ENCODE measurements around the gene RFX2.
"Not testable (repeated sequence)": the region's sequence is repeated elsewhere in the genome, so short reads cannot be mapped to it uniquely, and the experiment has no call there.

RFX2 gene

DNA sequence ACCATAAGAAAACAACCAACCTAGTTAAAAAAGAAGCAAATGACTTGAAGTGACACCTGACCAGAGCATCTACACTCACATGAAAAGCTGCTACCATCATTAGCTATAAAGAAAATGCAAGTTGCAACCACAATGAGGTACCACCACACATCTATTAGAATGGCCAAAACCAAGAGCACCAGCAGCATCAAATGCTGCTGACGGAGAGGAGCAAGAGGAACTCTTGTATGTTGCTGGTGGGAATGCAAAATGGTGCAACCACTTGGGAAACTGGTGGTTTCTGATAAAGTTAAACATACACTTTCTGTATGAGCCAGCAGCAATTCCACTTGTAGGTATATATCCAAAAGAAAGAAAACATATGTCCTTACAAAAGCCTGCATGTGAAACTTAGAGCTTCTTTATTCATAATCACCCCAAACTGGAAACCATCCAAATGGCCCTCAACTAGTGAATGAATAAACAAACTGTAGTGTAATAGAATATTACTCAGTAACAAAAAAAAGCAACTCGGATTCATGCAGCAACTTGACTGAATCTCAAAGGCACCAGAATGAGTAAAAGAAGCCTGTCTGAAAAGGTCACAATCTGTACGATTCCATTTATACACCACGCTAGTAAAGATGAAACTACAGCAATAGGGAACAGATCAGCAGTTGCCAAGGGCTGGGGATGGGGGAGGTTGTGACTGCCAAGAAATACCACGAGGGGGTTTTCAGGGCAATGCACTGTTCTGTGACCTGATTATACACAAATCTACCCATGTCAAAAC is 71.5 kb downstream of the RFX2 start:
- no peak for DNase-seq (ENCODE audit: low spot score)

GRCh38 chr19:6035026-6035425 is 75.3 kb downstream of the RFX2 start:
- no peak for DNase-seq (ENCODE audit: low spot score)

GRCh38 chr19:6034512-6034911 is 75.8 kb downstream of the RFX2 start:
- DNase-seq (ENCODE audit: low spot score) = peak; percentile 28

- no peak for DNase-seq (ENCODE audit: low spot score)
These were observed 76.5 kb downstream of the RFX2 start for GRCh38 chr19:6033744-6034264.

DNA sequence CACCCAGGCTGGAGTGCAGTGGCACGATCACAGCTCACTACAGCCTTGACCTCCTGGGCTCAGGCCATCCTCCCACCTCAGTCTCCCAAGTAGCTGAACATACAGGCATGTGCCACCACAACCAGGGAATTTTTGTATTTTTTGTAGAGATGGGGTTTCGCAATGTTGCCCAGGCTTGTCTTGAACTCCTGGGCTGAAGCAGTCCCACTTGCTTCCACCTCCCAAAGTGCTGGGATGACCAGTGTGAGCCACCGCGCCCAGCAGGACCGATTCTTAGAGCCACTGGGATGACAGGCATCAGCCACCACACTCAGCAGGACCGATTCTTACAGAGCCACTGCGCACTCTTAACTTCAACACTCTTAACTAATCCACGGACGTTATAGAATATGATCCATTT is 77.5 kb downstream of the RFX2 start:
- peak; percentile 32 for DNase-seq (ENCODE audit: low spot score)

DNA sequence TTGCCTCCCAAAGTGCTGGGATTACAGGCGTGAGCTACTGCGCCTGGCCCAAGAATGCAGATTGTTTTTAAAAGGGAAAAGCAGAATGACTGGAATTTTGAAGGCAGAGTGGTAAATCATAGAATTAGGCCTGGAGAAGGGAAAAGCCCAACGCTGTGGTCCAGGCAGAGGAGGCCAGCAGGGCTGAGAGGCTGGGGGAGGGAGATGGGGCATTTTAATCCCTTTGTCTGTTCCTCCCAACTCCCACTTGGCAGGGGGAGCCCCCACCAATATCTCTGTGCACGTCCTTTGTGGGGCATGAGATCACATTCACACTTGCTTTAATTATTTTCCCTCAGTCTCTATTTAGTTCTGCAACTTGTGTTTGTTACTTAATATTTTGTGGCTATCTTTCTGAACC is 77.9 kb downstream of the RFX2 start:
- peak; percentile 40 for DNase-seq (ENCODE audit: low spot score)

DNA sequence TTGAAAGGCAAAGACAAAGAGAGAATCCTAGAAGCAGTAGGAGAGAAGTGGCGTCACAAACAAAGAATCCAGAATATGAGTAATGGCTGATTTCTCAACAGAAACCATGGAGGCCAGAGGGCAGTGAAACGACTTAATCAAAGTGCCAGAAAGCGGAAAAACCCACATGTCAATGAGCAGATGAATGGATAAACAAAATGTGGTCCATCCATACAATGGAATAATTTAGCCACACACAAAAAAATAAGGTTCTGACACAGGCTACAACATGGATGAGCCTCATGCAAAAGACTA is 80.1 kb downstream of the RFX2 start:
- no peak for DNase-seq (ENCODE audit: low spot score)

DNA sequence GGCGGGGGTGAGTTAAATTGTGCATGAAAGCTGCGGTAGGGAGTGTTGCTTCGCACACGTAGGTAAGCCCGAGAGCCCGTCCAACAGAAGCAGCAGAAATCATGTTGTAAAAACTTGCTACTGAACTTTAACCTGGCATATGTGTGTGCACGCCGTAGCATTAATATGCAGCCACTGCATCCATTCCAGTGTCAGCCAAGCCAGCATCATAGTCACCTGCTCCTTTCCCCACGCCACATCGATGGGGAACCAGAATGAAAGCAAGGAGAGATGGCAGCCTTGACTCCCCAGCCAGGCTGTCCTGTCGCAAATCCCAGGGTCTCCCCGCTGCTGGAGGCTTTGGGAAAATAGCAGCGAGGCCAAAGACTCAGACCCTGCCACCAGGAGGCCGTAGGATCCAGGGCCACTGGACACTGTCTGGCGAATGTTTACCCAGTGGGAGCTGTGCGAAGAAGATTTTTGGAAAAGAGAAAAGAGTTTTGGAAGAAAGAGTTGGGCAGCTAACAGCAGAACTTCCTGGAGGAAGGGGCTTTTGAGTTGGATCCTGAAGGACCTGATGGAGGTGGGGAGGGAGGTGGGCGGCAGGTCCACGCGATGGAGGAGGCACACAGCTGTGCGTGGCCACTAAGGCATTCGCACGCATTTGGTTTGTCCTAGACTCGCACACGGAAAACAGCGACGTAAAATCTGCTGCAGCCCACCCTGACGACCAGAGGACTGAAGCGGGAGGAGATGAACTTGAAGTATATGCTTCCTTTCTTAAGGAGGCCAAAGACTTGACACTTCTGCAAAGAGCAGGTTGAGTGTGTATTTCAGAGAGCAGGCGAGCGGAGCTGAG is 83.7 kb downstream of the RFX2 start:
- DNase-seq (ENCODE audit: low spot score) = no peak

DNA sequence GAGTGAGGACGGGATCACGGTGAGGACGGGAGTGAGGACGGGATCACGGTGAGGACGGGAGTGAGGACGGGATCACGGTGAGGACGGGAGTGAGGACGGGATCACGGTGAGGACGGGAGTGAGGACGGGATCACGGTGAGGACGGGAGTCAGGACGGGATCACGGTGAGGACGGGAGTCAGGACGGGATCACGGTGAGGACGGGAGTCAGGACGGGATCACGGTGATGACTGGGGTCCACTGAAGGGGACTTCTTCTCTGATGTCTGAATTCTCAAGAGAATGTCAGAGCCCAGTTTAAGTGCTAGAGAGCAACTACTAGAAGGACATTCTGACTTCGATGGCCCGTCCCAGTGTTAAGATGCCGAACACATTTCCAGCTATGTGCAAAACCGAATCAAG is 85.5 kb downstream of the RFX2 start:
- not testable (repeated sequence) for DNase-seq (ENCODE audit: low spot score)

GRCh38 chr19:6023936-6024335 is 86.4 kb downstream of the RFX2 start:
- no peak for DNase-seq (ENCODE audit: low spot score)

DNA sequence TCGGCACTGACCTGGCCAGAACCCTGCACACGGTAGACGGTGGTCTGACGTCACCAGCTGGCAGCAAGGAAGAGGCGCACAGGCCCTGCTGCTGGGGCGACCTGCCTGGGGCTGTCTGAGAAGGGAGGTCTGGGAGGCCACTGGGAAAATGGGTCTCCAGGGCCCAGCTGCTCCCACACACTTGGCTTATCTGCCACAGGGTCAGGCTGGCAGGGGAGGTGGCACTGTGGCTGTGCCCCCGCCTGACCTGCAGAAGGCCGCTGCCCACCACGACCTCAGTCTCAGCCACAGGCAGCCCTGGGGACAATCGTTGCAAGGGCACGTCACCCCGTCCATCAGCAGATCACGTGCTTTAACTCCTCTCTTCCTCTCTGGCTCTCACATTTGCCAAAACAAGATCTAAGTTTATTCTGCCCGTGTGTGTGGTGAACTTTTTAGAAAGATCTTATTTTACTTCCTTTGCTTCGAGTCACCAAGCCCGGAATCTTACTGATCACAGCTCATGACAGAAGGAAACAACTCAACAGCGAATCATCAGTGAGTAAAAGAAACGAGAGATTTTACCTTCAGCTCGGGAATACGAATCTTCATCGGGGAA is 87.1 kb downstream of the RFX2 start:
- DNase-seq (ENCODE audit: low spot score) = no peak

DNA sequence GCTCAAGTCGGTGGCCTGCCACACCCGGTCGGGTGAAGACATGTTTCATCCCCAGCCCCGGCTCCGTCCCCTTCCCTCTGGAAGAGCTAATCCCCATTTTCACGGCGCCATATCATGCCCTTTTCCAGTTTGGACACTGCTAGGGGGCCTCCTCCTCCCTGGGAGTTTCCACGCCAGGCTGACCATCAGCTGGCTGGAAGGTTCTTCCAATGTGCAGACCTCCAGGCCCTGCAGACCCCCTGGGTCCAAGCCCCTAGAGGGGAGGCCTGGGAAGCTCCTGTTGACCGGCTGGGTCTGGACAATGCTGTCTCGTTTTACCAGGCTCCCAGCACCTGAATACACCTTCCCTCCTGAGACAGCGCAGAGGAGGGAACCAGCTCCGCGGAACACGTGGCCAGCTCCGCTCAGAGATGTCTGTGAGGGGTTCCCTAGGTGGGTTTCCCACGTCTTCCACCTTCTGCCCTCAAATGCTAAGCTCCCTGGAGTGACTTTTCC is 87.7 kb downstream of the RFX2 start:
- DNase-seq (ENCODE audit: low spot score) = no peak

- DNase-seq (ENCODE audit: low spot score) = peak; percentile 88
These were observed 88.3 kb downstream of the RFX2 start for GRCh38 chr19:6021878-6022569.

- no peak for DNase-seq (ENCODE audit: low spot score)
These were observed 89.1 kb downstream of the RFX2 start for GRCh38 chr19:6020972-6021805.

GRCh38 chr19:6020166-6020882 is 90.0 kb downstream of the RFX2 start:
- DNase-seq (ENCODE audit: low spot score) = no peak

- peak; percentile 64 for DNase-seq (ENCODE audit: low spot score)
These were observed 91.5 kb downstream of the RFX2 start for GRCh38 chr19:6018786-6019185.

- no peak for DNase-seq (ENCODE audit: low spot score)
These were observed 92.7 kb downstream of the RFX2 start for GRCh38 chr19:6017576-6017975.

DNA sequence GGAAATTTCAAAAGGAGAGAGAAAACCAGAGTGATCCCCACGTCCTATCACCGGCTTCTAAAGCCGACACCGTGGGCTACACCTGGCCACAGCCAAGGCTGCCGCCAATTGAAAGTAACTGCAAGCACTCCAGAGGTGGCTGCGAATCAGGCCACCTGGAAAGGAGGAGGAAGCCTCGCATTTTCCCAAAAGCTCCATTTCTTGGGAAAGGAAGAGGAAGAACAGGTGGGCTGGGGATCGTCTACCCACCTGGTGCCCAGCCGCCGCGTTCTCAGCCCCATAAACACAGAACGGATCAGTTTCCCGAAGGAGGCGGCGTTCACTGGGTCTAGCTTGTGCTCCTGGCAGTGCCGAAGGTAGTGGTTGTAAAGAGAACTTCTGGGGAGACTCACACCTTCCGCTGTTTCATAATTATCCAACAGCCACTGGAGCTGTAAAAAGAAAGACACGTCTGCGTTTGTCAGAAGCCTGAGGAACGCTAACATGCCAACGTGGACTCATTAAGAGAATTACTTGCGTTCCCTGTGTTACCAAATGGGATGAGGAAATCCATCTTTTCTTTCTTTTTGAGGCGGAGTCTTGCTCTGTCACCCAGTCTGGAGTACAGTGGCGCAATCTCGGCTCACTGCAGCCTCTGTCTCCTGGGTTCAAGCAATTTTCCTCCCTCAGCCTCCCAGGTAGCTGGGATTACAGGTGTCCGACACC is 94.3 kb downstream of the RFX2 start:
- DNase-seq (ENCODE audit: low spot score) = no peak

DNA sequence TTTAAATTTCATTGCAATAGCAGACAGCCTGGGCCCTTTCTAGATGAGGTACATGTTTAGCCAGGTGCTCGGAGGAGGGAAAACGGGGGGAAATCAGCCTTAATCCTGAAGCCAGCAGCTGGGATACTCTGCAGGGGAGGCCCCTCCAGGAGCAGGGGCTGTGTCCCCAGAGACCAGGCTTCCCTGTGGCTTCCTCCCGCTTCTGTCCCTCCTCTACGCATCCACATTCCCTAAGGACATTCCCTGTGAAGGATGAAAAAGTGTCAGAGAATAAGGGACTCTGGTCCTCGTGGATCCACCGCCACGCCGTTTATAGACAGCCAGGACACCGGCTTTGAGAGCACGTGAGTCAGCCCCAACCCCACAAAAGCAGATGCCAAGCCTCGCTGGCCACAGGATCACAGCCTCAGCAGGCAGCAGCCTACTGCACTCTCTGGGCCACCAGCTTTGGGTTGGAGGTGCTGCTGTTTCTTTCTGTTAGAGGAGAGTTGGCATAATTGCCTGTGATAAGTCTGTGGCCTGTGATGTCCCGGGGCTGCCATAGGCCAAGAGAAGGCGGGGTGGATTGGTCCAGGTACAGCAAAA is 95.7 kb downstream of the RFX2 start:
- DNase-seq (ENCODE audit: low spot score) = no peak

All from ecto neural progenitor cell (in vitro differentiated cells).